Fibroblast of mammary gland (primary cell): ENCODE measurements around the gene SCGB1A1.
A peak's percentile ranks its signal among the peaks of the same experiment; 100 is the strongest.

ENCODE experiments used
- DNase-seq: peaks from one replicate; pipeline ENCODE4 v3.0.0-alpha.2; 2010; ENCODE audit warnings: low read depth
- H3K4me3 ChIP-seq: 2 replicates; pipeline ENCODE4 v1.5.1; 2011; ENCODE audit warnings: low read depth, mild to moderate bottlenecking, low read length, moderate library complexity; ENCODE audit not compliant: control insufficient read depth
- CTCF ChIP-seq: conservative IDR thresholded peaks from 2 replicates; pipeline ENCODE4 v1.5.1; 2011; ENCODE audit warnings: low read depth, low read length, inconsistent platforms; ENCODE audit not compliant: control insufficient read depth, insufficient read depth

SCGB1A1 gene

GRCh38 chr11:62391642-62392425 is 27.0 kb upstream of the SCGB1A1 start:
- H3K4me3 ChIP-seq = no peak overlapping the region
- no peak for TF ChIP-seq CTCF
- DNase-seq = no peak

- H3K4me3 ChIP-seq = no peak overlapping the region
- no peak for TF ChIP-seq CTCF
- DNase-seq = no peak
Observed at GRCh38 chr11:62392506-62392905, 26.3 kb upstream of the SCGB1A1 start.

- TF ChIP-seq CTCF = no peak
- DNase-seq = no peak
- H3K4me3 ChIP-seq = no peak overlapping the region
Observed at GRCh38 chr11:62393061-62393611, 25.7 kb upstream of the SCGB1A1 start.

DNA sequence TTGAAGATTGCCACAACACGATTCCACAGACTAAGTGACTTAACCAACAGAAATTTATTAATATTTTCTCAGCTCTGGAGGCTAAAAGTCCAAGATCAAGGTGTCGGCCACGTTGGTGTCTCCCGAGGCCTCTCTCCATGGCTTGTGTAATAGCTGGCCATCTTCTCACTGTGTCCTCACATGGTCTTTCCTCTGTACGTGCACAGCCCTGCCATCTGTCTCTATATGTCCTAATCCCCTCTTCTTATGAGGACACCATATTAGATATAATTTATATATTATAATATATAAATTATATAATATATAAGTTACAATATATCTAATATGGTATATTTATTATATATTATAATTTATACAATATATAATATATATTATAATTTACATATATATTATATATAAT is 25.1 kb upstream of the SCGB1A1 start:
- no peak for DNase-seq
- no peak overlapping the region for H3K4me3 ChIP-seq
- TF ChIP-seq CTCF = no peak

GRCh38 chr11:62394825-62395538 is 23.9 kb upstream of the SCGB1A1 start:
- peak overlapping the region; percentile 48 for H3K4me3 ChIP-seq
- TF ChIP-seq CTCF = peak; percentile 72
- peak; percentile 85 for DNase-seq

GRCh38 chr11:62395885-62396551 is 22.8 kb upstream of the SCGB1A1 start:
- no peak for TF ChIP-seq CTCF
- H3K4me3 ChIP-seq = no peak overlapping the region
- DNase-seq = no peak
